ENCODE measurements around the gene PTPN3. TPM values are rescaled to one million over a fixed set of nuclear protein-coding genes. Genes with fewer than 3 reads are reported as not detected.

The PTPN3 gene
- total and polyA plus RNA-seq, 9 of the 15 experiments (the other 6 are each of a cell fraction or from before 2014, with no cell fraction given) = 0.02 TPM; not detected in 8

DNA sequence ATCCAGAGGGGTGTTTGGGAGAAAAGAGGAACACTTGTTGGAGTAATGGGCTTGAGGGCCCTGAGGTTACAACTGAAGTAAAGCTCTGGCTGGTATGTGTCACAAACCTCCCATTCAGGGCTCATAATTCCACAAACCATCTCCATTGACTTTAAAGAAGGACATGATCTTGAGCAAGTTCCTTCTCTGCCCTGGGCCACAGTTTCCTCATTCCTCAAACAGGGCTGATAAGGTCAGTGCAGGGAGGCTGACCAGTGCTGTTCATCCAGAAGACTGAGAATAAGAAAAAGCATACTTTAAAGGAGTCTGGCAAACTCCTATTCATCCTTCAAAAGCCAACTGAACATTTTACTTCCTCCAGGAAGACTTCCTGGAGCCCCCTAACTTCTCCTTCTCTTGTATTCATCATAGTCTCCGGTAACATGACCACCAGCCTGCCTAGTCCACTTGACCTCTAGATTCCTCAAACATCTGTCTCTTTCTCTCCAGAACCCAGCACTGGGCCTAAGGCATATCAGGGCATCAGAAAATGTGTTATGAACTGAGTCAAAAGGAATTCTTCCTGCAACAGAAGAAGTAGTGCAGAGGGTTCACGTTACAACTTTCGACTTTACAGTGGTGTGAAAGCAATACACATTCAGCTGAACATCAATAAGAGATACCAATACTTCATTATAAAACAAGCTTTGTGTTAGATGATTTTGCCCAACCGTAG lies 20.7 kb upstream of the PTPN3 start:
- FAIRE-seq (no peak), DNase-seq (ENCODE audit: extremely low read depth in 1 of 4, low spot score in 3 of 4) (no peak), ATAC-seq (no peak)
- no peaks in the 10 kb centered on the region for H3K4me1 ChIP-seq (replicated peaks in 1 of 2; ENCODE audit: control insufficient read depth in 2 of 2, insufficient read depth in 2 of 2, low read length in 2 of 2)
- H3K4me3 ChIP-seq = no peak overlapping the region
- BruUV-seq (replicated peaks) = no TSS peak
- no peaks in the 10 kb centered on the region for H3K9me3 ChIP-seq (replicated peaks; ENCODE audit: control insufficient read depth, insufficient read depth, low read depth, low read length)
- in situ Hi-C loops (cut with MboI) = no loop called here
- H3K4me2 ChIP-seq (ENCODE audit: insufficient read depth, low read length) = no peak overlapping the region
- no peak overlapping the region for H3K9ac ChIP-seq (ENCODE audit: insufficient read depth in 1 of 2, low read depth in 2 of 2, low read length in 2 of 2)
- no peaks in the 10 kb centered on the region; a peak in 1 of 5 replicates for H3K27me3 ChIP-seq (ENCODE audit: control insufficient read depth in 2 of 2, insufficient read depth in 2 of 2, low read length in 2 of 2)
- no peak overlapping the region for H3K27ac ChIP-seq (ENCODE audit: extremely low read depth, low read depth, low read length)
- no peaks in the 10 kb centered on the region for H3K79me2 ChIP-seq (ENCODE audit: control insufficient read depth, insufficient read depth, low read length)
- WGBS (ENCODE audit: insufficient coverage, low coverage, missing lambda C conversion rate) = 0% methylated on average over 4 of the region's 4 CpGs
- intact Hi-C loops (cut with micrococcal nuclease) = no loop called here
- CTCF ChIA-PET (ENCODE audit: low intra/inter-chr PET ratio) = no interaction called here
- no peaks in the 10 kb centered on the region for H3K36me3 ChIP-seq (ENCODE audit: control insufficient read depth, insufficient read depth, low read length)
- no peaks in the 10 kb centered on the region for H4K20me1 ChIP-seq (replicated peaks; ENCODE audit: control insufficient read depth, insufficient read depth, low read length)
- no peak overlapping the region for H2AFZ ChIP-seq (ENCODE audit: low read depth, low read length)
- H3K9me1 ChIP-seq (ENCODE audit: control insufficient read depth, insufficient read depth, low read length) = no peaks in the 10 kb centered on the region
- POLR2A ChIA-PET = no interaction called here
- TF ChIP-seq, protein P1, sequence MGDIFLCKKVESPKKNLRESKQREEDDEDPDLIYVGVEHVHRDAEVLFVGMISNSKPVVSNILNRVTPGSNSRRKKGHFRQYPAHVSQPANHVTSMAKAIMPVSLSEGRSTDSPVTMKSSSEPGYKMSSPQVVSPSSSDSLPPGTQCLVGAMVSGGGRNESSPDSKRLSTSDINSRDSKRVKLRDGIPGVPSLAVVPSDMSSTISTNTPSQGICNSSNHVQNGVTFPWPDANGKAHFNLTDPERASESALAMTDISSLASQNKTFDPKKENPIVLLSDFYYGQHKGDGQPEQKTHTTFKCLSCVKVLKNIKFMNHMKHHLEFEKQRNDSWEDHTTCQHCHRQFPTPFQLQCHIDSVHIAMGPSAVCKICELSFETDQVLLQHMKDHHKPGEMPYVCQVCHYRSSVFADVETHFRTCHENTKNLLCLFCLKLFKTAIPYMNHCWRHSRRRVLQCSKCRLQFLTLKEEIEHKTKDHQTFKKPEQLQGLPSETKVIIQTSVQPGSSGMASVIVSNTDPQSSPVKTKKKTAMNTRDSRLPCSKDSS (IDR thresholded peaks at IDR 0.05; ENCODE audit: low read depth, partially characterized antibody) = no peak
- TF ChIP-seq ZNF398 (CRISPR knock-in tag; IDR thresholded peaks at IDR 0.05) (no peak), CCAR2 (IDR thresholded peaks at IDR 0.05; ENCODE audit: low read depth, low read length) (no peak), SP1 (CRISPR knock-in tag; IDR thresholded peaks at IDR 0.05) (no peak), NONO (IDR thresholded peaks at IDR 0.05; ENCODE audit: low read depth in 2 of 2, low read length in 1 of 2) (no peak), KLF6 (CRISPR knock-in tag; IDR thresholded peaks at IDR 0.05; ENCODE audit: borderline replicate concordance) (no peak), ETV6 (IDR thresholded peaks at IDR 0.05; ENCODE audit: borderline replicate concordance in 1 of 2, low read depth in 2 of 2, low read length in 1 of 2) (no peak), ETV6 (CRISPR knock-in tag; IDR thresholded peaks at IDR 0.05; ENCODE audit: borderline replicate concordance) (no peak)
- TF ChIP-seq, protein P2, sequence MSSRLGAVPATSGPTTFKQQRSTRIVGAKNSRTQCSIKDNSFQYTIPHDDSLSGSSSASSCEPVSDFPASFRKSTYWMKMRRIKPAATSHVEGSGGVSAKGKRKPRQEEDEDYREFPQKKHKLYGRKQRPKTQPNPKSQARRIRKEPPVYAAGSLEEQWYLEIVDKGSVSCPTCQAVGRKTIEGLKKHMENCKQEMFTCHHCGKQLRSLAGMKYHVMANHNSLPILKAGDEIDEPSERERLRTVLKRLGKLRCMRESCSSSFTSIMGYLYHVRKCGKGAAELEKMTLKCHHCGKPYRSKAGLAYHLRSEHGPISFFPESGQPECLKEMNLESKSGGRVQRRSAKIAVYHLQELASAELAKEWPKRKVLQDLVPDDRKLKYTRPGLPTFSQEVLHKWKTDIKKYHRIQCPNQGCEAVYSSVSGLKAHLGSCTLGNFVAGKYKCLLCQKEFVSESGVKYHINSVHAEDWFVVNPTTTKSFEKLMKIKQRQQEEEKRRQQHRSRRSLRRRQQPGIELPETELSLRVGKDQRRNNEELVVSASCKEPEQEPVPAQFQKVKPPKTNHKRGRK (tag; IDR thresholded peaks at IDR 0.05) = no peak
- TF ChIP-seq, protein P3, sequence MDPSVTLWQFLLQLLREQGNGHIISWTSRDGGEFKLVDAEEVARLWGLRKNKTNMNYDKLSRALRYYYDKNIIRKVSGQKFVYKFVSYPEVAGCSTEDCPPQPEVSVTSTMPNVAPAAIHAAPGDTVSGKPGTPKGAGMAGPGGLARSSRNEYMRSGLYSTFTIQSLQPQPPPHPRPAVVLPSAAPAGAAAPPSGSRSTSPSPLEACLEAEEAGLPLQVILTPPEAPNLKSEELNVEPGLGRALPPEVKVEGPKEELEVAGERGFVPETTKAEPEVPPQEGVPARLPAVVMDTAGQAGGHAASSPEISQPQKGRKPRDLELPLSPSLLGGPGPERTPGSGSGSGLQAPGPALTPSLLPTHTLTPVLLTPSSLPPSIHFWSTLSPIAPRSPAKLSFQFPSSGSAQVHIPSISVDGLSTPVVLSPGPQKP (CRISPR knock-in tag; IDR thresholded peaks at IDR 0.05) = no peak
- TF ChIP-seq, protein P4, sequence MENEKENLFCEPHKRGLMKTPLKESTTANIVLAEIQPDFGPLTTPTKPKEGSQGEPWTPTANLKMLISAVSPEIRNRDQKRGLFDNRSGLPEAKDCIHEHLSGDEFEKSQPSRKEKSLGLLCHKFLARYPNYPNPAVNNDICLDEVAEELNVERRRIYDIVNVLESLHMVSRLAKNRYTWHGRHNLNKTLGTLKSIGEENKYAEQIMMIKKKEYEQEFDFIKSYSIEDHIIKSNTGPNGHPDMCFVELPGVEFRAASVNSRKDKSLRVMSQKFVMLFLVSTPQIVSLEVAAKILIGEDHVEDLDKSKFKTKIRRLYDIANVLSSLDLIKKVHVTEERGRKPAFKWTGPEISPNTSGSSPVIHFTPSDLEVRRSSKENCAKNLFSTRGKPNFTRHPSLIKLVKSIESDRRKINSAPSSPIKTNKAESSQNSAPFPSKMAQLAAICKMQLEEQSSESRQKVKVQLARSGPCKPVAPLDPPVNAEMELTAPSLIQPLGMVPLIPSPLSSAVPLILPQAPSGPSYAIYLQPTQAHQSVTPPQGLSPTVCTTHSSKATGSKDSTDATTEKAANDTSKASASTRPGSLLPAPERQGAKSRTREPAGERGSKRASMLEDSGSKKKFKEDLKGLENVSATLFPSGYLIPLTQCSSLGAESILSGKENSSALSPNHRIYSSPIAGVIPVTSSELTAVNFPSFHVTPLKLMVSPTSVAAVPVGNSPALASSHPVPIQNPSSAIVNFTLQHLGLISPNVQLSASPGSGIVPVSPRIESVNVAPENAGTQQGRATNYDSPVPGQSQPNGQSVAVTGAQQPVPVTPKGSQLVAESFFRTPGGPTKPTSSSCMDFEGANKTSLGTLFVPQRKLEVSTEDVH (IDR thresholded peaks at IDR 0.05; ENCODE audit: low read depth, partially characterized antibody) = no peak
